GM23248 (cell line): Measurements from ENCODE around the gene HOXB4.

Source experiments
- EZH2 ChIP-seq: fragments of 200-600 bp; sonication (generic); IDR thresholded peaks from 2 replicates; pipeline ENCODE4 v1.6.1; 2018; ENCODE audit warnings: antibody characterized with exemption, mild to moderate bottlenecking; ENCODE audit not compliant: insufficient read depth, poor library complexity, severe bottlenecking
- EZH2phosphoT487 ChIP-seq: fragments of 200-600 bp; sonication (generic); IDR thresholded peaks from 2 replicates; pipeline ENCODE4 v1.6.1; 2018; ENCODE audit warnings: antibody characterized with exemption, moderate library complexity, mild to moderate bottlenecking, low read depth; ENCODE audit not compliant: insufficient read depth

DNA sequence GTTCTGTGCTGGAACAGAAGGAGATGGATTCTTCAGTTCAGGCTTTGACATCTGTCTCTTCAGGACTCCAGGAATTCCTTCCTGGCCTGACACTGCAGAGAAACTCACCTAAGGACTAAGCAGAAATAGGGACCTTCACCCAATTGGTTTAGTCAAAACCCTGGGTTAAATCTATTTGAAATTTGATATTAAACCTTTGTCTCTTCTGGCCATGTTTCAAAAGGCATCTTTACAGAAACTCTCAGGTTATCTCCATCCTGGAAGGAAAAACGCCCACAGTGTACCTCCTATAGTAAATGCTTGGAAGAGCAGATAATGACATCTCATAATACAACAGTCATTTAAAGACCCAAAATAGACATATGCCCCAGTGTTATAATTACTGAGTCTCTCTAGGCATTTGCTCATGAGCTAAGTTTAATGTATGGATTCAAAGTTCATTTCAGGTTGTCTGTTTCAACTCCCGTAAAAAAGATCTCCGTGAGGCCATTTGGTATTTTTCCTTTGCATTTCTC, 5.6 kb upstream of the HOXB4 start:
- TF ChIP-seq EZH2phosphoT487 (no peak), EZH2 (no peak)
